Natural killer cell (primary cell): ENCODE data around the gene SPDYE9. TPM values are rescaled to one million over a fixed set of nuclear protein-coding genes. Genes with fewer than 3 reads are reported as not detected.
"Not testable (repeated sequence)": the region's sequence is repeated elsewhere in the genome, so short reads cannot be mapped to it uniquely, and the experiment has no call there.

Experiments used
- ATAC-seq, 3 donors: fragments of 150-1000 bp in 2 of 3; fragments of 200-7000 bp in 1 of 3; cut with Tn5 transposase; 1 replicate in 1 of 3; 2 replicates in 2 of 3; pipeline ENCODE4 v1.10.0; 2021; ENCODE audit warnings: mild to moderate bottlenecking in 2 of 3, moderate library complexity in 2 of 3
- DNase-seq, 2 donors: peaks; one replicate each; pipeline versions ENCODE4 v3.0.0 to v3.0.0-alpha.2; 2013 to 2021; ENCODE audit warnings: mixed read lengths in 1 of 2
- H3K27ac ChIP-seq: one replicate; pipeline ENCODE4 v1.5.1; 2013; ENCODE audit warnings: mild to moderate bottlenecking, low read length
- H3K27me3 ChIP-seq: one replicate; pipeline ENCODE4 v1.6.1; 2013; ENCODE audit warnings: low read length; ENCODE audit not compliant: control insufficient read depth, insufficient read depth
- H3K36me3 ChIP-seq: one replicate; pipeline ENCODE4 v1.6.1; 2013; ENCODE audit warnings: low read length; ENCODE audit not compliant: control insufficient read depth, insufficient read depth
- H3K4me1 ChIP-seq: one replicate; pipeline ENCODE4 v1.6.1; 2013; ENCODE audit warnings: low read length; ENCODE audit not compliant: control insufficient read depth, insufficient read depth
- H3K4me3 ChIP-seq: one replicate; pipeline ENCODE4 v1.5.1; 2013; ENCODE audit warnings: low read length
- H3K9me3 ChIP-seq: one replicate; pipeline ENCODE4 v1.6.1; 2013; ENCODE audit warnings: low read length; ENCODE audit not compliant: control insufficient read depth, insufficient read depth
- H3K27ac Mint-ChIP-seq, 2 donors: one replicate each; pipeline ENCODE4 v1.8.0; 2022; ENCODE audit warnings: mild to moderate bottlenecking in 2 of 2, mixed read lengths in 2 of 2, moderate library complexity in 1 of 2
- H3K27me3 Mint-ChIP-seq, 2 donors: one replicate each; pipeline ENCODE4 v1.8.0; 2022; ENCODE audit warnings: low read depth in 2 of 2, mixed read lengths in 2 of 2
- H3K36me3 Mint-ChIP-seq: one replicate; pipeline ENCODE4 v1.8.0; 2022; ENCODE audit warnings: mixed read lengths
- H3K4me1 Mint-ChIP-seq, 2 donors: one replicate each; pipeline ENCODE4 v1.8.0; 2022; ENCODE audit warnings: mixed read lengths in 2 of 2
- H3K4me3 Mint-ChIP-seq: one replicate; pipeline ENCODE4 v1.8.0; 2022; ENCODE audit warnings: mild to moderate bottlenecking, moderate library complexity, mixed read lengths
- H3K9me3 Mint-ChIP-seq, 2 donors: one replicate each; pipeline ENCODE4 v1.8.0; 2022; ENCODE audit warnings: mixed read lengths in 2 of 2
- WGBS: methylation state at CpG from one replicate; pipeline ENCODE4 v1.1.7; 2013; ENCODE audit warnings: missing lambda C conversion rate; ENCODE audit not compliant: insufficient coverage; 5-methylcytosine and 5-hydroxymethylcytosine counted together
- intact Hi-C: fragments of 100-400 bp; cut with micrococcal nuclease; formaldehyde crosslinking; loops from one replicate; pipeline ENCODE4 v1.14.2; 2022
- total RNA-seq, 4 donors: library from RNA; stranded (reverse); fragments of 120-200 nt in 1 of 4; gene quantifications; one replicate each; pipeline versions ENCODE4 v1.2.3 to v1.2.4, GENCODE V29; 2013 to 2022

SPDYE9 gene
- total RNA-seq, 3 donors from 2014 or later (not counting 1 experiment from before 2014, with no cell fraction given) = not detected

DNA sequence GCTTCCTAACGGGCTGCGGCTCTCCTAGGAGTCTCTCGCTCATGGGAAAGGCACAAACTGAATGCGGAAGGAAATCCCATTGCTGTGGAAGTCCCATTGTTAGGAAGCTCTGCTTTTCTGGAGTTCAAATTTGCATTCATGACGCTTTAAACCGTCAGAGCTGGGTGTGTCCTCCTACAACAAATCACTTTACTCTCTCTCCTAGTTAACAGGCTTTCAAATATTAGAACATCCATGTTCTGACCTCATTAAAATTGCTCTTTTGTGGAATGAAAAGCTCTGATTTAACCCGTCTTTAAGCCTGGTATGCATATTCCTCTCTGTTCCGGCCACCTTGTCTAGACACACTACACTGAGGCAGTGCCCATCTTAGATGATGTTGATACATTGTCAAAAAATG lies 56.2 kb downstream of the SPDYE9 start, which contains the start of gene SPDYE8:
TSS of gene SPDYE8 (minus strand) at position 101 of the 400 bp plus-strand sequence. CDS start 1,800 bp downstream, outside the sequence.
- H3K27me3 ChIP-seq, H3K4me3 Mint-ChIP-seq, H3K27me3 Mint-ChIP-seq, H3K4me3 ChIP-seq, H3K27ac Mint-ChIP-seq, H3K4me1 ChIP-seq, intact Hi-C loops, H3K36me3 ChIP-seq, H3K27ac ChIP-seq, DNase-seq, H3K4me1 Mint-ChIP-seq, ATAC-seq, H3K36me3 Mint-ChIP-seq, H3K9me3 ChIP-seq, H3K9me3 Mint-ChIP-seq: not testable (repeated sequence)
- WGBS = no CpG with 5 or more reads among the region's 8 CpGs

Other genes with a start within 250 kb of the SPDYE9 start
- gene POM121, start 160.9 kb downstream of the SPDYE9 start, total RNA-seq = 100 to 1,000 TPM in 1 of 3 donors, 10 to 100 TPM in 2; 80.9 to 103 (median 82.6) TPM
- 1 to 10 TPM in 2 of 3 donors, under 1 TPM in 1; 0.73 to 5.3 (median 2.3) TPM for gene TRIM74, start 116.6 kb downstream of the SPDYE9 start, total RNA-seq
- gene SPDYE8, start 56.3 kb downstream of the SPDYE9 start, total RNA-seq = not detected
- gene SPDYE11, start 28.1 kb downstream of the SPDYE9 start, total RNA-seq = not detected
- gene NSUN5, start 222.8 kb upstream of the SPDYE9 start, total RNA-seq = 10 to 100 TPM; 35.9 to 39.3 (median 37.4) TPM
- not detected for gene TRIM50, start 242.0 kb upstream of the SPDYE9 start, total RNA-seq
- not detected for gene FKBP6, start 242.1 kb upstream of the SPDYE9 start, total RNA-seq